ENCODE results near the gene FOXP1.

FOXP1 gene

GRCh38 chr3:71549951-71550350, 33.6 kb downstream of the FOXP1 start:
- TF ChIP-seq CTCF (conservative IDR thresholded peaks at IDR 0.05; ENCODE audit: control insufficient read depth, insufficient read depth, low read depth, low read length), result no peak
- DNase-seq (ENCODE audit: low read depth), result no peak
- H3K4me3 ChIP-seq (ENCODE audit: control insufficient read depth, low read depth, low read length), result no peak overlapping the region

GRCh38 chr3:71548705-71549384, 34.7 kb downstream of the FOXP1 start:
- H3K4me3 ChIP-seq (ENCODE audit: control insufficient read depth, low read depth, low read length), result no peak overlapping the region
- TF ChIP-seq CTCF (conservative IDR thresholded peaks at IDR 0.05; ENCODE audit: control insufficient read depth, insufficient read depth, low read depth, low read length), result no peak
- DNase-seq (ENCODE audit: low read depth), result no peak

GRCh38 chr3:71547249-71548198, 36.0 kb downstream of the FOXP1 start:
- H3K4me3 ChIP-seq (ENCODE audit: control insufficient read depth, low read depth, low read length), result no peak overlapping the region
- peak; percentile 23 for DNase-seq (ENCODE audit: low read depth)
- TF ChIP-seq CTCF (conservative IDR thresholded peaks at IDR 0.05; ENCODE audit: control insufficient read depth, insufficient read depth, low read depth, low read length), result no peak

GRCh38 chr3:71546821-71547220, 36.7 kb downstream of the FOXP1 start:
- DNase-seq (ENCODE audit: low read depth), result no peak
- no peak overlapping the region for H3K4me3 ChIP-seq (ENCODE audit: control insufficient read depth, low read depth, low read length)
- no peak for TF ChIP-seq CTCF (conservative IDR thresholded peaks at IDR 0.05; ENCODE audit: control insufficient read depth, insufficient read depth, low read depth, low read length)

- H3K4me3 ChIP-seq (ENCODE audit: control insufficient read depth, low read depth, low read length), result no peak overlapping the region
- DNase-seq (ENCODE audit: low read depth), result no peak
- no peak for TF ChIP-seq CTCF (conservative IDR thresholded peaks at IDR 0.05; ENCODE audit: control insufficient read depth, insufficient read depth, low read depth, low read length)
Measured at GRCh38 chr3:71545330-71545729, 38.2 kb downstream of the FOXP1 start.

GRCh38 chr3:71543371-71544016, 40.0 kb downstream of the FOXP1 start:
- no peak overlapping the region for H3K4me3 ChIP-seq (ENCODE audit: control insufficient read depth, low read depth, low read length)
- no peak for TF ChIP-seq CTCF (conservative IDR thresholded peaks at IDR 0.05; ENCODE audit: control insufficient read depth, insufficient read depth, low read depth, low read length)
- no peak for DNase-seq (ENCODE audit: low read depth)
